GM12891 (cell line): Measurements from ENCODE around the gene SIN3A.

Experiments
- DNase-seq: peaks from one replicate; pipeline ENCODE4 v3.0.0; 2011; ENCODE audit warnings: low spot score; ENCODE audit not compliant: insufficient read length
- FAIRE-seq: peaks from 2 replicates; lab custom pipeline; 2011; peaks lifted over from hg19 to GRCh38; lab: Jason Lieb, UNC
- PAX5 ChIP-seq: IDR thresholded peaks from 2 replicates; pipeline ENCODE4 v1.6.1; 2011; ENCODE audit warnings: low read length, moderate library complexity, mild to moderate bottlenecking; ENCODE audit not compliant: insufficient read depth, severe bottlenecking
- POLR2A ChIP-seq: IDR thresholded peaks from 2 replicates; pipeline ENCODE4 v1.6.1; 2011; ENCODE audit warnings: low read depth, low read length, control low read depth
- POLR2AphosphoS5 ChIP-seq: IDR thresholded peaks from 2 replicates; pipeline ENCODE4 v1.6.1; 2011; ENCODE audit warnings: low read depth, low read length, control low read depth
- POU2F2 ChIP-seq: IDR thresholded peaks from 2 replicates; pipeline ENCODE4 v1.6.1; 2011; ENCODE audit warnings: low read depth, mild to moderate bottlenecking, control low read depth, low read length, moderate library complexity
- SPI1 ChIP-seq: IDR thresholded peaks from 2 replicates; pipeline ENCODE4 v1.6.1; 2011; ENCODE audit warnings: low read depth, low read length, control low read depth
- TAF1 ChIP-seq: IDR thresholded peaks from 2 replicates; pipeline ENCODE4 v1.6.1; 2011; ENCODE audit warnings: low read depth, low read length, control low read depth

The SIN3A gene

GRCh38 chr15:75364881-75365280 lies 86.6 kb downstream of the SIN3A start:
- FAIRE-seq (no peak), DNase-seq (no peak)

GRCh38 chr15:75363786-75364185 lies 87.7 kb downstream of the SIN3A start:
- FAIRE-seq (no peak), DNase-seq (no peak)
- no peak for TF ChIP-seq POLR2A
- no peak for TF ChIP-seq POU2F2
- no peak for TF ChIP-seq SPI1
- no peak for TF ChIP-seq TAF1
- no peak for TF ChIP-seq POLR2AphosphoS5
- no peak for TF ChIP-seq PAX5

More at GRCh38 chr15:75364881-75365280, 86.6 kb downstream of the SIN3A start:
- TF ChIP-seq POLR2AphosphoS5: no peak
- no peak for TF ChIP-seq POU2F2
- TF ChIP-seq PAX5: no peak
- TF ChIP-seq POLR2A: no peak
- no peak for TF ChIP-seq SPI1
- no peak for TF ChIP-seq TAF1

GRCh38 chr15:75362642-75363249 lies 88.7 kb downstream of the SIN3A start:
- DNase-seq (no peak), FAIRE-seq (no peak)
- no peak for TF ChIP-seq POLR2AphosphoS5
- no peak for TF ChIP-seq POU2F2
- TF ChIP-seq SPI1: no peak
- TF ChIP-seq TAF1: no peak
- 0 out of 2 replicates have a peak, but pooled peaks have one; percentile 18 for TF ChIP-seq POLR2A
- TF ChIP-seq PAX5: no peak

GRCh38 chr15:75361989-75362641 lies 89.4 kb downstream of the SIN3A start:
- no peak for DNase-seq
- TF ChIP-seq SPI1: no peak
- TF ChIP-seq POLR2AphosphoS5: no peak
- no peak for TF ChIP-seq TAF1
- TF ChIP-seq PAX5: no peak
- no peak for TF ChIP-seq POLR2A
- TF ChIP-seq POU2F2: no peak
- FAIRE-seq: no peak

- TF ChIP-seq TAF1 (no peak), POLR2A (no peak), SPI1 (no peak), PAX5 (no peak), POU2F2 (no peak), POLR2AphosphoS5 (no peak)
- DNase-seq: no peak
- FAIRE-seq: no peak
Measured at GRCh38 chr15:75361361-75361988, 90.0 kb downstream of the SIN3A start.

DNA sequence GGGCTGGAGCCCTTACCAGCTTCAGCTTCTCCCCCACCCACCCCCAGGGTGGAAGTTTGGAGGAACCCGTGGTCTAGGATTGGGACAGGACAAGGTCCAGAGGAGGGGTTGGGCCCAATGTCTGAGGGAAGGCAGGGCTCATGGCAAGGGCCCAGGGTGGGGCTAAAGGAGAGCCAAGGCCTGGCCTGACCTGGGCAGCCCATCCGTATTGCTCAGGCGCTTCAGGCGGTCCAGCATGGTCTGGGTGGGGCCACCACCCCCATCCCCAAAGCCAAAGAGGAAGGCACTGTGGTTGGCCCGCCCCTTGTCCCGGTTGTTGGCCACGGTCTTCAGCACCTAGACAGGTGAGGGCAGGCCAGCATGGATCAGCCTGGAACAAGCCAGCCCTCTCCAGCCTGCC lies 90.6 kb downstream of the SIN3A start:
- no peak for TF ChIP-seq POLR2A
- DNase-seq (no peak), FAIRE-seq (no peak)

DNA sequence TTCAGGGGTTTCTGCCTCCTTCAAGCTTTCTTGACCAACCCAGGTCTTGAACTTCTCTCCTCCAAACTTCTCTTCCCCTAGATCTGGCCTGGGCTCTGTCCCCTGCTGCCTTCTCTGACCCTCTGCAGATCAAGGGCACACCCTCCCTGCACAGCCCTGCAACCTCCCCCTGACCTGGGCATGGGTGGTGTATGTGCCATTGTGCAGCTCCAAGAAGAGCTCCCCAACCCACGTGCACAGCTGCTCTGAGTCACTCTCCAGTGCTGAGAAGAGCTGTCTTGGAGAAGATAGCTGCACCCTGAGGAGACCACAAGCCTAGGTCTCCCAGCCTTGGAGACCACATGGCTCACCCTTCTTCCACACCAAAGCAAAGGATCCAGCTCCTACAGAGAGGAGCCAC lies 91.1 kb downstream of the SIN3A start:
- no peak for TF ChIP-seq POLR2A
- peak; percentile 13 for DNase-seq
- no peak for FAIRE-seq

GRCh38 chr15:75359537-75360250 lies 91.8 kb downstream of the SIN3A start:
- no peak for FAIRE-seq
- TF ChIP-seq POLR2AphosphoS5 (no peak), SPI1 (no peak), TAF1 (no peak), PAX5 (no peak), POU2F2 (no peak), POLR2A (no peak)
- peak; percentile 14 for DNase-seq

- TF ChIP-seq POLR2A: no peak
- no peak for TF ChIP-seq POU2F2
- TF ChIP-seq SPI1: no peak
- TF ChIP-seq PAX5: no peak
- TF ChIP-seq TAF1: no peak
- no peak for TF ChIP-seq POLR2AphosphoS5
- DNase-seq: no peak
- no peak for FAIRE-seq
Measured at GRCh38 chr15:75358771-75359536, 92.5 kb downstream of the SIN3A start.
